H1 (cell line): ENCODE measurements around the gene ARL11. TPM values are rescaled to one million over a fixed set of nuclear protein-coding genes. Genes with fewer than 3 reads are reported as not detected.

ENCODE experiments used
- CTCF ChIA-PET: fragments of 300-600 bp; sonication (Branson Sonifier 250); formaldehyde crosslinking; loops from one replicate; lab custom pipeline; 2021; ENCODE audit not compliant: partially characterized antibody; lab: Charles Lee
- POLR2A ChIA-PET: fragments of 300-600 bp; sonication (Branson Sonifier 250); formaldehyde crosslinking; loops from one replicate; lab custom pipeline; 2021; ENCODE audit warnings: inconsistent platforms; ENCODE audit not compliant: partially characterized antibody; lab: Charles Lee
- DNase-seq, 2 experiments: peaks; one replicate each; pipeline versions ENCODE4 v3.0.0 to v3.0.0-alpha.2; 2010 to 2022; ENCODE audit warnings: low spot score in 2 of 2, low read depth in 1 of 2, mixed read lengths in 1 of 2
- FAIRE-seq: peaks from 2 replicates; lab custom pipeline; 2011; peaks lifted over from hg19 to GRCh38; lab: Jason Lieb, UNC
- H2AFZ ChIP-seq: 2 replicates; pipeline ENCODE4 v1.8.1; 2012; ENCODE audit warnings: low read length, inconsistent platforms
- H2AK5ac ChIP-seq: 2 replicates; pipeline ENCODE4 v1.6.1; 2013; ENCODE audit warnings: low read depth, low read length
- H2BK120ac ChIP-seq: replicated peaks from 2 replicates; pipeline ENCODE3; 2013; ENCODE audit warnings: low read depth, low read length, inconsistent platforms
- H2BK12ac ChIP-seq: 2 replicates; pipeline ENCODE4 v1.6.1; 2013; ENCODE audit warnings: low read depth, low read length
- H2BK15ac ChIP-seq: 2 replicates; pipeline ENCODE4 v1.6.1; 2013; ENCODE audit warnings: low read length
- H2BK20ac ChIP-seq: 2 replicates; pipeline ENCODE4 v1.6.1; 2013; ENCODE audit warnings: low read length
- H2BK5ac ChIP-seq: 2 replicates; pipeline ENCODE4 v1.6.1; 2013; ENCODE audit warnings: low read depth, low read length
- H3K14ac ChIP-seq: 2 replicates; pipeline ENCODE4 v1.6.1; 2013; ENCODE audit warnings: inconsistent platforms; ENCODE audit not compliant: insufficient read length
- H3K18ac ChIP-seq: 2 replicates; pipeline ENCODE4 v1.6.1; 2013; ENCODE audit warnings: low read length; ENCODE audit errors: extremely low read depth
- H3K23ac ChIP-seq: 2 replicates; pipeline ENCODE4 v1.6.1; 2013; ENCODE audit warnings: inconsistent platforms; ENCODE audit not compliant: insufficient read length
- H3K23me2 ChIP-seq: 2 replicates; pipeline ENCODE4 v1.6.1; 2013; ENCODE audit warnings: low read depth, low read length
- H3K27ac ChIP-seq: 2 replicates; pipeline ENCODE4 v1.6.1; 2011; ENCODE audit warnings: low read depth, low read length, inconsistent platforms
- H3K27me3 ChIP-seq, 4 experiments: replicated peaks in 1 of 4; 1 replicate in 1 of 4; 2 replicates in 3 of 4; pipeline versions ENCODE4 v1.6.1 to v1.8.1; 2011 to 2013; ENCODE audit warnings: low read length in 3 of 4, mild to moderate bottlenecking in 3 of 4, inconsistent platforms in 2 of 4, mixed read lengths in 2 of 4, moderate library complexity in 1 of 4; ENCODE audit not compliant: control insufficient read depth in 3 of 4, insufficient read depth in 3 of 4; ENCODE audit errors: extremely low read depth in 1 of 4
- H3K36me3 ChIP-seq, 4 experiments: 2 replicates each; pipeline versions ENCODE4 v1.6.1 to v1.8.1; 2011 to 2013; ENCODE audit warnings: mild to moderate bottlenecking in 4 of 4, low read length in 3 of 4, moderate library complexity in 2 of 4, control low read depth in 1 of 4, inconsistent platforms in 1 of 4; ENCODE audit not compliant: insufficient read depth in 4 of 4, control insufficient read depth in 2 of 4
- H3K4ac ChIP-seq: replicated peaks from 2 replicates; pipeline ENCODE3; 2013; ENCODE audit warnings: low read length, low read depth, mixed read lengths, inconsistent platforms; ENCODE audit not compliant: insufficient read length
- H3K4me1 ChIP-seq, 4 experiments: replicated peaks in 1 of 4; 1 replicate in 1 of 4; 2 replicates in 3 of 4; pipeline versions ENCODE4 v1.6.1 to v1.8.1; 2011 to 2013; ENCODE audit warnings: low read length in 3 of 4, inconsistent platforms in 2 of 4, mixed read lengths in 1 of 4; ENCODE audit not compliant: insufficient read depth in 4 of 4, control insufficient read depth in 3 of 4
- H3K4me2 ChIP-seq, 2 experiments: 2 replicates each; pipeline versions ENCODE4 v1.6.1 to v1.8.1; 2011 to 2013; ENCODE audit warnings: low read depth in 2 of 2, low read length in 2 of 2, control low read depth in 1 of 2, inconsistent platforms in 1 of 2, mild to moderate bottlenecking in 1 of 2; ENCODE audit not compliant: insufficient read depth in 1 of 2
- H3K4me3 ChIP-seq, 4 experiments: fragments of 200-600, 300-600 bp in 1 of 4; sonication (generic), shearing (Covaris generic), sonication (Bioruptor Twin) in 1 of 4; 2 replicates each; pipeline versions ENCODE4 v1.5.1 to v1.8.1; 2011 to 2016; ENCODE audit warnings: low read length in 4 of 4, low read depth in 3 of 4, control low read depth in 2 of 4, inconsistent platforms in 2 of 4, mild to moderate bottlenecking in 2 of 4, mixed read lengths in 1 of 4, moderate library complexity in 1 of 4; ENCODE audit not compliant: insufficient read depth in 2 of 4; ENCODE audit errors: extremely low read depth in 1 of 4
- H3K56ac ChIP-seq: replicated peaks from 2 replicates; pipeline ENCODE3; 2013; ENCODE audit warnings: low read depth, mild to moderate bottlenecking, mixed read lengths, low read length, inconsistent platforms; ENCODE audit not compliant: insufficient read length
- H3K79me1 ChIP-seq: 2 replicates; pipeline ENCODE4 v1.6.1; 2013; ENCODE audit warnings: low read depth, low read length, control low read depth
- H3K79me2 ChIP-seq, 2 experiments: 2 replicates each; pipeline versions ENCODE4 v1.6.1 to v1.8.1; 2012 to 2013; ENCODE audit warnings: low read length in 2 of 2, mild to moderate bottlenecking in 2 of 2, inconsistent platforms in 1 of 2; ENCODE audit not compliant: insufficient read depth in 2 of 2, control insufficient read depth in 1 of 2
- H3K9ac ChIP-seq, 4 experiments: replicated peaks in 1 of 4; 1 replicate in 1 of 4; 2 replicates in 3 of 4; pipeline versions ENCODE4 v1.6.1 to v1.8.1; 2011 to 2013; ENCODE audit warnings: low read depth in 3 of 4, low read length in 3 of 4, control low read depth in 2 of 4, mild to moderate bottlenecking in 2 of 4, moderate library complexity in 2 of 4, inconsistent platforms in 1 of 4; ENCODE audit errors: extremely low read depth in 1 of 4
- H3K9me3 ChIP-seq, 2 experiments: 2 replicates each; pipeline versions ENCODE4 v1.6.1 to v1.8.1; 2012 to 2013; ENCODE audit warnings: mild to moderate bottlenecking in 2 of 2, moderate library complexity in 2 of 2, control low read depth in 1 of 2, inconsistent platforms in 1 of 2, low read depth in 1 of 2, low read length in 1 of 2, mixed read lengths in 1 of 2; ENCODE audit not compliant: insufficient read depth in 2 of 2
- H4K20me1 ChIP-seq, 2 experiments: replicated peaks in 1 of 2; 2 replicates each; pipeline versions ENCODE3 to v1.8.1; 2011 to 2013; ENCODE audit warnings: inconsistent platforms in 2 of 2, low read length in 2 of 2, mild to moderate bottlenecking in 1 of 2; ENCODE audit not compliant: insufficient read depth in 2 of 2, control insufficient read depth in 1 of 2
- H4K5ac ChIP-seq: 2 replicates; pipeline ENCODE4 v1.6.1; 2013; ENCODE audit warnings: low read length, low read depth, mixed read lengths, inconsistent platforms; ENCODE audit not compliant: insufficient read length
- H4K8ac ChIP-seq: 2 replicates; pipeline ENCODE4 v1.8.0; 2013; ENCODE audit warnings: mild to moderate bottlenecking, moderate library complexity, low read length, inconsistent platforms; ENCODE audit not compliant: insufficient read depth; ENCODE audit errors: extremely low read depth
- H4K91ac ChIP-seq: replicated peaks from 2 replicates; pipeline ENCODE3; 2013; ENCODE audit warnings: low read length, mixed read lengths, inconsistent platforms; ENCODE audit not compliant: insufficient read length
- ASH2L ChIP-seq: fragments of 200-600, 300-600 bp; sonication (generic); IDR thresholded peaks from one replicate; pipeline ENCODE4 v1.7.1; 2017; ENCODE audit warnings: low read length
- ATF2 ChIP-seq: IDR thresholded peaks from 2 replicates; pipeline ENCODE4 v1.6.1; 2012; ENCODE audit warnings: low read length, inconsistent platforms
- MAFK ChIP-seq: IDR thresholded peaks from 2 replicates; pipeline ENCODE4 v1.6.1; 2012; ENCODE audit warnings: low read depth, mild to moderate bottlenecking, improper control_type of control experiment, low read length
- WGBS, 2 experiments: shearing (Covaris generic) in 1 of 2; methylation state at CpG; one replicate each; pipeline versions ENCODE4 v1.1.6 to v1.1.7; 2013 to 2015; ENCODE audit warnings: low lambda C conversion rate in 2 of 2, mixed read lengths in 2 of 2, inconsistent platforms in 1 of 2, low coverage in 1 of 2, missing lambda C conversion rate in 1 of 2; ENCODE audit not compliant: insufficient replicate concordance in 2 of 2, insufficient coverage in 1 of 2, insufficient read length in 1 of 2; ENCODE audit errors: extremely low coverage in 1 of 2, missing lambda C conversion rate in 1 of 2; 5-methylcytosine and 5-hydroxymethylcytosine counted together
- polyA plus RNA-seq, 7 experiments: library from polyadenylated mRNA; depleted of rRNA in 3 of 7; stranded (reverse) in 5 of 7; unstranded in 2 of 7; fragments of >200 nt in 5 of 7; fragments of 200-250 nt in 2 of 7; gene quantifications; 1 replicate in 5 of 7; 2 replicates in 1 of 7; 4 replicates in 1 of 7; pipeline versions ENCODE4 v1.2.1 to v1.2.3, GENCODE V29; 2011 to 2013; ENCODE audit warnings: missing spikeins in 2 of 7, mixed read lengths in 2 of 7
- total RNA-seq: library from RNA; stranded (reverse); fragmentation: NEBNext Ultra II Directional; extraction: Animal tissue kit (Norgen Biotek cat#: 25700); gene quantifications from 2 replicates; pipeline ENCODE4 v1.2.1, GENCODE V29; 2021

The ARL11 gene
- total and polyA plus RNA-seq, 2 of the 8 experiments (the other 6 are each of a cell fraction or from before 2014, with no cell fraction given), result 0.45 to 0.52 TPM

DNA sequence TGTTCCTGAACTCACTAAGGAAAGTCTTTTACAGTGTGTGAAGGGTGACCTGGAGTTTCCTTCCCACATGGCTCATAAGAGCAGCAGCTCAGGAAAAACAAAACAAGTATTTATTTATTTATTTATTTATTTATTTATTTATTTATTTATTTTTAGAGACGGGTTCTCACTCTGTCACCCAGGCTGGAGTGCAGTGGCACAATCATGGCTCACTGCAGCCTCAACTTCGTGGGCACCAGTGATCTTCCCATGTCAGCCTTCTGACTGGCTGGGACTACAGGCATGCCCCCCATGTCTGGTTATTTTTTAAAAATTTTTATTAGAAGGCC lies 10.4 kb downstream of the ARL11 start:
- 84% methylated on average over 2 of the region's 2 CpGs; no CpG with 5 or more reads in 1 of the 2 experiments for whole genome bisulfite sequencing, 2 experiments
- Histone ChIP-seq H4K20me1 (no peaks in the 10 kb centered on the region), H3K27ac (no peak overlapping the region), H2BK20ac (no peak overlapping the region), H3K23ac (no peak overlapping the region), H2BK12ac (no peak overlapping the region), H3K4me2 (no peak overlapping the region), H3K9ac (no peak overlapping the region), H3K4me1 (peaks cover 8 to 14% (median 10%) of the 10 kb centered on the region in 4 experiments), H4K91ac (no peak overlapping the region), H2BK5ac (no peak overlapping the region), H3K18ac (no peak overlapping the region), H3K56ac (no peak overlapping the region), H2AK5ac (no peak overlapping the region), H3K9me3 (no peaks in the 10 kb centered on the region), H2AFZ (no peak overlapping the region), H2BK15ac (no peak overlapping the region), H3K79me1 (no peaks in the 10 kb centered on the region), H3K4me3 (no peak overlapping the region), H3K4ac (no peak overlapping the region), H3K23me2 (no peaks in the 10 kb centered on the region), H3K27me3 (no peaks in the 10 kb centered on the region), H3K36me3 (no peaks in the 10 kb centered on the region), H2BK120ac (no peak overlapping the region), H3K79me2 (no peaks in the 10 kb centered on the region), H3K14ac (no peak overlapping the region), H4K5ac (no peak overlapping the region), H4K8ac (no peak overlapping the region)
- TF ChIP-seq ASH2L (no peak), ATF2 (no peak), MAFK (no peak)
- DNase-seq, result no peak
- ChIA-PET CTCF (no interaction called here), POLR2A (no interaction called here)
- FAIRE-seq, result no peak
